Erythroblast (primary cell): ENCODE data around the gene ASB9.

Experiments used
- GATA1 ChIP-seq: IDR thresholded peaks from 2 replicates; pipeline ENCODE4 v1.6.1; 2011; ENCODE audit warnings: low read depth, mild to moderate bottlenecking, control low read depth, low read length, moderate library complexity
- POLR2A ChIP-seq: IDR thresholded peaks from 2 replicates; pipeline ENCODE4 v1.6.1; 2011; ENCODE audit warnings: mild to moderate bottlenecking, low read length

- TF ChIP-seq POLR2A (no peak), GATA1 (no peak)
These were observed 45.1 kb downstream of the ASB9 start for GRCh38 chrX:15224747-15225146.
